Pancreas (tissue), 10 donors: Measurements from ENCODE around the gene NECTIN4. TPM values are rescaled to one million over a fixed set of nuclear protein-coding genes. Genes with fewer than 3 reads are reported as not detected.

Experiments used
- ATAC-seq, 4 donors: fragments of 200-7000 bp; cut with Tn5 transposase; one replicate each; pipeline versions ENCODE4 v1.8.0 to v1.9.1; 2020; ENCODE audit warnings: mild to moderate bottlenecking in 4 of 4, moderate library complexity in 4 of 4
- DNase-seq, 6 donors: peaks; one replicate each; pipeline ENCODE4 v3.0.0-alpha.2; 2020
- FAIRE-seq: peaks from 2 replicates; lab custom pipeline; 2012; peaks lifted over from hg19 to GRCh38; lab: Jason Lieb, UNC
- H3K27ac ChIP-seq, 4 donors: fragments of 200-600 bp; sonication (generic); 1 replicate in 3 of 4; 2 replicates in 1 of 4; pipeline versions ENCODE4 v1.5.0 to v1.8.0; 2020
- H3K27me3 ChIP-seq, 4 donors: fragments of 200-600 bp; one replicate each; pipeline ENCODE4 v1.8.0; 2021
- H3K36me3 ChIP-seq, 3 donors: fragments of 200-600 bp; sonication (generic) in 1 of 3; one replicate each; pipeline versions ENCODE4 v1.5.0 to v1.8.0; 2020 to 2021
- H3K4me1 ChIP-seq, 3 donors: fragments of 200-600 bp; one replicate each; pipeline ENCODE4 v1.8.0; 2021
- H3K4me3 ChIP-seq, 4 donors: fragments of 200-600 bp; sonication (generic) in 2 of 4; one replicate each; pipeline versions ENCODE4 v1.5.0 to v1.8.0; 2020 to 2021
- H3K9me3 ChIP-seq, 4 donors: fragments of 200-600 bp; one replicate each; pipeline ENCODE4 v1.8.0; 2021
- CTCF ChIP-seq, 4 donors: fragments of 200-600 bp; sonication (generic) in 3 of 4; IDR thresholded peaks; one replicate each; pipeline versions ENCODE4 v1.5.0 to v1.8.0; 2021; ENCODE audit warnings: antibody characterized with exemption in 4 of 4
- WGBS, 2 donors: extraction: QIAGEN DNeasy Blood & Tissue Kit; methylation state at CpG; one replicate each; pipeline ENCODE4 v1.1.7; 2013; 5-methylcytosine and 5-hydroxymethylcytosine counted together
- intact Hi-C, 3 donors: fragments of 100-400 bp; cut with DNase I; formaldehyde crosslinking; loops; one replicate each; pipeline versions ENCODE4 v1.11.1 to v1.14.2; 2022
- polyA plus RNA-seq, 2 donors: library from polyadenylated mRNA; stranded (reverse); fragments of 200-250 nt; gene quantifications; one replicate each; pipeline ENCODE4 v1.2.3, GENCODE V29; 2013
- total RNA-seq, 6 donors: library from RNA; stranded (reverse); fragmentation: NEBNext Ultra II Directional in 4 of 6; extraction: Animal tissue kit (Norgen Biotek cat#: 25700) in 4 of 6; gene quantifications; one replicate each; pipeline versions ENCODE4 v1.2.1 to v1.2.4, GENCODE V29; 2021 to 2023
- donor health status: healthy with polysubstance abuse.
- donor health status: DM: no; HTN: no; CAD: no; lungs with moderate emphysema.
- donor health status: DM: no; HTN: no; CAD: no.
- donor health status: control.
- donor health status: control.
- donor health status: Bipolar disorder and iron deficiency.
- donor health status: DM: yes; HTN: yes; CAD: no.
- donor health status: DM: no; HTN: no; CAD: no.
- donor health status: DM: no; HTN: no; CAD: no.
- donor health status: DM: yes; HTN: yes; CAD: no.

The NECTIN4 gene
- total and polyA plus RNA-seq, 8 donors: 1.7 to 9.3 (median 3.1) TPM

- Histone ChIP-seq H3K36me3 (no peaks in the 10 kb centered on the region), H3K27ac (no peak overlapping the region), H3K4me3 (no peak overlapping the region), H3K27me3 (no peaks in the 10 kb centered on the region), H3K9me3 (no peaks in the 10 kb centered on the region), H3K4me1 (no peaks in the 10 kb centered on the region)
- no peak for FAIRE-seq
- intact Hi-C loops: no loop called here
- DNase-seq: no peak
- 91% methylated on average over 4 of the region's 4 CpGs for WGBS, 2 donors
- ATAC-seq: no peak
- no peak for TF ChIP-seq CTCF (IDR thresholded peaks at IDR 0.05)
These were observed 18.6 kb downstream of the NECTIN4 start for GRCh38 chr1:161070761-161071160.

GRCh38 chr1:161069731-161070270 is 19.6 kb downstream of the NECTIN4 start, which contains the start of gene ARHGAP30:
TSS of gene ARHGAP30 (minus strand) at chr1:161069891. CDS start at chr1:161069624, 267 bp downstream.
- TF ChIP-seq CTCF (IDR thresholded peaks at IDR 0.05): no peak

GRCh38 chr1:161069241-161069640 is 20.1 kb downstream of the NECTIN4 start:
- no peak for FAIRE-seq
- H3K27me3 ChIP-seq: no peaks in the 10 kb centered on the region
- no peaks in the 10 kb centered on the region for H3K9me3 ChIP-seq
- DNase-seq: no peak
- no peaks in the 10 kb centered on the region for H3K36me3 ChIP-seq
- no peaks in the 10 kb centered on the region for H3K4me1 ChIP-seq
- intact Hi-C loops: no loop called here
- 81 to 86% methylated on average over 9 of the region's 9 CpGs for WGBS, 2 donors
- no peak for ATAC-seq
- no peak for TF ChIP-seq CTCF (IDR thresholded peaks at IDR 0.05)
- peak overlapping the region in 2 of 4 donors; percentile 7 to 32 for H3K4me3 ChIP-seq
- peak overlapping the region in 2 of 4 donors; percentile 52 to 58 for H3K27ac ChIP-seq

More at GRCh38 chr1:161069731-161070270, 19.6 kb downstream of the NECTIN4 start, which contains the start of gene ARHGAP30:
- DNase-seq (peak in 1 of 6 donors; percentile 67), FAIRE-seq (no peak), ATAC-seq (peak in 3 of 4 donors; percentile 20 to 68 (median 58))
- H3K4me1 ChIP-seq: no peaks in the 10 kb centered on the region
- WGBS, 2 donors: 81 to 85% methylated on average over 9 of the region's 9 CpGs
- peak within 1 kb of the TSS in 2 of 4 donors; percentile 7 to 32 for H3K4me3 ChIP-seq
- no peaks in the 10 kb centered on the region for H3K9me3 ChIP-seq
- H3K36me3 ChIP-seq: no peaks in the 10 kb centered on the region
- intact Hi-C loops: no loop called here
- H3K27me3 ChIP-seq: no peaks in the 10 kb centered on the region
- peak within 1 kb of the TSS in 2 of 4 donors; percentile 52 to 58 for H3K27ac ChIP-seq

- Histone ChIP-seq H3K27me3 (no peaks in the 10 kb centered on the region), H3K36me3 (no peaks in the 10 kb centered on the region), H3K27ac (peak overlapping the region in 2 of 4 donors; percentile 52 to 58), H3K4me1 (no peaks in the 10 kb centered on the region), H3K9me3 (no peaks in the 10 kb centered on the region), H3K4me3 (peak overlapping the region in 1 of 4 donors; percentile 32)
- intact Hi-C loops: no loop called here
- no peak for TF ChIP-seq CTCF (IDR thresholded peaks at IDR 0.05)
- WGBS, 2 donors: 73% methylated on average over 10 of the region's 10 CpGs
- ATAC-seq: peak in 3 of 4 donors; percentile 49 to 75 (median 70)
- peak in 1 of 6 donors; percentile 52 for DNase-seq
- FAIRE-seq: no peak
These were observed 20.8 kb downstream of the NECTIN4 start for GRCh38 chr1:161068306-161069234.
